ENCODE measurements around the gene APCDD1L. TPM values are rescaled to one million over a fixed set of nuclear protein-coding genes. Genes with fewer than 3 reads are reported as not detected.

Gene APCDD1L
- total RNA-seq, 6 donors from 2014 or later: 0.13 TPM; not detected in 5

- H3K27ac ChIP-seq: no peak overlapping the region
- H3K4me1 ChIP-seq: no peaks in the 10 kb centered on the region
- H3K27me3 ChIP-seq: no peaks in the 10 kb centered on the region
- ATAC-seq (ENCODE audit: low FRiP score in 2 of 2) (no peak), DNase-seq (no peak)
- WGBS, 2 donors: 80 to 100% methylated on average over 7 to 10 of the region's 13 CpGs
- no peaks in the 10 kb centered on the region for H3K9me3 ChIP-seq
- no peaks in the 10 kb centered on the region for H3K36me3 ChIP-seq
- H3K4me3 ChIP-seq: no peak overlapping the region
- TF ChIP-seq EP300 (IDR thresholded peaks at IDR 0.05): no peak
- no peak for TF ChIP-seq CTCF (IDR thresholded peaks at IDR 0.05)
- TF ChIP-seq POLR2AphosphoS5 (IDR thresholded peaks at IDR 0.05): no peak
- TF ChIP-seq POLR2A (IDR thresholded peaks at IDR 0.05): no peak
Measured at GRCh38 chr20:58494923-58495622, 20.1 kb downstream of the APCDD1L start.

- Histone ChIP-seq H3K4me1 (no peaks in the 10 kb centered on the region), H3K4me3 (no peak overlapping the region), H3K9me3 (peaks cover 0 to 3% (median 0%) of the 10 kb centered on the region in 4 donors), H3K27me3 (no peaks in the 10 kb centered on the region), H3K27ac (no peak overlapping the region), H3K36me3 (no peaks in the 10 kb centered on the region)
- ATAC-seq (ENCODE audit: low FRiP score in 2 of 2): no peak
- no peak for DNase-seq
- TF ChIP-seq POLR2A (IDR thresholded peaks at IDR 0.05) (no peak), POLR2AphosphoS5 (IDR thresholded peaks at IDR 0.05) (no peak)
- 77 to 78% methylated on average over 4 of the region's 4 CpGs for WGBS, 2 donors
Measured at GRCh38 chr20:58492795-58493524, 22.2 kb downstream of the APCDD1L start.

- H3K4me3 ChIP-seq: no peak overlapping the region
- peaks cover 0 to 5% (median 0%) of the 10 kb centered on the region in 4 donors for H3K9me3 ChIP-seq
- no peaks in the 10 kb centered on the region for H3K4me1 ChIP-seq
- no peak overlapping the region for H3K27ac ChIP-seq
- no peaks in the 10 kb centered on the region for H3K27me3 ChIP-seq
- TF ChIP-seq EP300 (IDR thresholded peaks at IDR 0.05) (no peak), POLR2A (IDR thresholded peaks at IDR 0.05) (no peak), POLR2AphosphoS5 (IDR thresholded peaks at IDR 0.05) (no peak), CTCF (IDR thresholded peaks at IDR 0.05) (no peak)
- no peak for DNase-seq
- WGBS, 2 donors: 75 to 79% methylated on average over 7 of the region's 7 CpGs
- H3K36me3 ChIP-seq: no peaks in the 10 kb centered on the region
- no peak for ATAC-seq (ENCODE audit: low FRiP score in 2 of 2)
Measured at GRCh38 chr20:58492074-58492718, 23.0 kb downstream of the APCDD1L start.

GRCh38 chr20:58486207-58486606 lies 29.0 kb downstream of the APCDD1L start:
- DNase-seq: no peak
- WGBS, 2 donors: 47 to 54% methylated on average over 1 of the region's 1 CpG
- ATAC-seq (ENCODE audit: low FRiP score in 2 of 2): no peak
- Histone ChIP-seq H3K4me1 (no peaks in the 10 kb centered on the region), H3K9me3 (peaks cover 15 to 24% (median 17%) of the 10 kb centered on the region in 4 donors), H3K36me3 (no peaks in the 10 kb centered on the region), H3K27me3 (no peaks in the 10 kb centered on the region), H3K4me3 (no peak overlapping the region), H3K27ac (no peak overlapping the region)
- no peak for TF ChIP-seq CTCF (IDR thresholded peaks at IDR 0.05)

GRCh38 chr20:58485393-58485792 lies 29.8 kb downstream of the APCDD1L start:
- Histone ChIP-seq H3K27ac (no peak overlapping the region), H3K9me3 (peaks cover 15 to 24% (median 17%) of the 10 kb centered on the region in 4 donors), H3K27me3 (no peaks in the 10 kb centered on the region), H3K4me1 (no peaks in the 10 kb centered on the region), H3K4me3 (no peak overlapping the region), H3K36me3 (no peaks in the 10 kb centered on the region)
- TF ChIP-seq CTCF (IDR thresholded peaks at IDR 0.05): no peak
- no peak for TF ChIP-seq EP300 (IDR thresholded peaks at IDR 0.05)
- no peak for TF ChIP-seq POLR2AphosphoS5 (IDR thresholded peaks at IDR 0.05)
- ATAC-seq (ENCODE audit: low FRiP score in 2 of 2) (no peak), DNase-seq (no peak)
- WGBS, 2 donors: 57 to 80% methylated on average over 3 of the region's 3 CpGs

All from upper lobe of left lung (tissue), 6 donors.